ENCODE data around the gene GPR142. TPM values are rescaled to one million over a fixed set of nuclear protein-coding genes. Genes with fewer than 3 reads are reported as not detected.

The GPR142 gene
- total and polyA plus RNA-seq, 10 of the 15 experiments (the other 5 are each of a cell fraction or from before 2014, with no cell fraction given), result not detected

DNA sequence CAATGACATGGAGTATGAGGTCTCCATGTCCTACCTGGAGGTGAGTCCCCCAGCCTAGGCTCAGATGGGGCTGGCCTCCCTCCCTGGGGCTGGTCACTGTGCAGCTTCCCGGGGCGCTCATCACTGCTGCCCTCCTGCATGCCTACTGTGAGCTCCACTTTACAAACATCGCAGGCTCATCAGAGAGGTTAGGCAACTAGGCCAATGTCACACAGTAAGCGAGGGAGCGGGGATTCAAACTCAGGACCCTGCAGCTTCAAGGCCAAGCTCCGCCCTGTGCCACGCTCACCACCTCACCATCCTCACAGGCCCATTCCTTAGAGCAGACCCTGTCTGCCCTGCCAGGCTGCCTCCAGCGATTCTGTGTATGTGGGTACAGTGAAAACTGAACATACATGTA, 24.2 kb upstream of the GPR142 start:
- 25% methylated on average over 8 of the region's 8 CpGs for WGBS (ENCODE audit: insufficient coverage, insufficient replicate concordance, low lambda C conversion rate, missing lambda C conversion rate)
- no peak for ATAC-seq
- ChIA-PET SMC1A (ENCODE audit: uncharacterized antibody, unreplicated experiment) (no interaction called here), POLR2A (interaction anchor here (0.6 kb wide), 1 partner anchor 231 kb away, joined by 3 read pairs; no protein-coding TSS in a partner anchor), RAD21 (ENCODE audit: unreplicated experiment) (no interaction called here), CTCF (interaction anchor here (0.5 kb wide), 1 partner anchor 114 kb away, joined by 3 read pairs; no protein-coding TSS in a partner anchor)
- BruUV-seq (replicated peaks), result no TSS peak
- H3K9ac ChIP-seq (ENCODE audit: control insufficient read depth, insufficient read depth, low read length), result no peak overlapping the region
- no peak overlapping the region for H3K4me3 ChIP-seq
- H3K27ac ChIP-seq (ENCODE audit: control insufficient read depth, insufficient read depth), result no peak overlapping the region
- TF ChIP-seq NR2C2 (IDR thresholded peaks at IDR 0.05; ENCODE audit: borderline replicate concordance, control insufficient read depth, insufficient read length, low read depth) (no peak), IRF4 (IDR thresholded peaks at IDR 0.05; ENCODE audit: low read depth, low read length) (no peak), NFYB (IDR thresholded peaks at IDR 0.05; ENCODE audit: insufficient read depth, low read depth, low read length) (no peak), RCOR1 (conservative IDR thresholded peaks at IDR 0.05; ENCODE audit: low read depth, low read length) (no peak), ETV6 (conservative IDR thresholded peaks at IDR 0.05 in 1 of 2, IDR thresholded peaks at IDR 0.05 in 1 of 2; ENCODE audit: borderline replicate concordance in 1 of 2, low read depth in 1 of 2) (no peak), PKNOX1 (IDR thresholded peaks at IDR 0.05) (no peak), RAD21 (IDR thresholded peaks at IDR 0.05; ENCODE audit: insufficient read depth, low read depth, low read length) (no peak), TCF12 (IDR thresholded peaks at IDR 0.05; ENCODE audit: low read depth, low read length) (no peak), CHD1 (IDR thresholded peaks at IDR 0.05; ENCODE audit: low read depth, low read length) (no peak), SUZ12 (IDR thresholded peaks at IDR 0.05; ENCODE audit: unreplicated experiment) (no peak), POU2F2 (IDR thresholded peaks at IDR 0.05; ENCODE audit: borderline replicate concordance, low read depth, low read length) (no peak), TCF7 (IDR thresholded peaks at IDR 0.05; ENCODE audit: borderline replicate concordance) (no peak)
- TF ChIP-seq, protein P1, sequence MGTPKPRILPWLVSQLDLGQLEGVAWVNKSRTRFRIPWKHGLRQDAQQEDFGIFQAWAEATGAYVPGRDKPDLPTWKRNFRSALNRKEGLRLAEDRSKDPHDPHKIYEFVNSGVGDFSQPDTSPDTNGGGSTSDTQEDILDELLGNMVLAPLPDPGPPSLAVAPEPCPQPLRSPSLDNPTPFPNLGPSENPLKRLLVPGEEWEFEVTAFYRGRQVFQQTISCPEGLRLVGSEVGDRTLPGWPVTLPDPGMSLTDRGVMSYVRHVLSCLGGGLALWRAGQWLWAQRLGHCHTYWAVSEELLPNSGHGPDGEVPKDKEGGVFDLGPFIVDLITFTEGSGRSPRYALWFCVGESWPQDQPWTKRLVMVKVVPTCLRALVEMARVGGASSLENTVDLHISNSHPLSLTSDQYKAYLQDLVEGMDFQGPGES (IDR thresholded peaks at IDR 0.05), result no peak
- H3K36me3 ChIP-seq (ENCODE audit: control insufficient read depth in 2 of 2, insufficient read depth in 2 of 2, low read length in 1 of 2), result no peaks in the 10 kb centered on the region
- in situ Hi-C loops (cut with MboI) (no loop called here), intact Hi-C loops (cut with micrococcal nuclease; ENCODE audit: unreplicated experiment) (no loop called here)
- no peaks in the 10 kb centered on the region; a peak in 2 of 4 replicates for H3K27me3 ChIP-seq (replicated peaks in 1 of 2; ENCODE audit: control insufficient read depth in 2 of 2, insufficient read depth in 2 of 2, low read length in 1 of 2)
- FAIRE-seq, result no peak
- no peaks in the 10 kb centered on the region for H3K9me3 ChIP-seq (replicated peaks; ENCODE audit: control insufficient read depth, insufficient read depth, low read length)
- no peak overlapping the region for H3K4me2 ChIP-seq (ENCODE audit: control insufficient read depth, insufficient read depth)
- no peaks in the 10 kb centered on the region for H4K20me1 ChIP-seq (ENCODE audit: control insufficient read depth, insufficient read depth)
- no peaks in the 10 kb centered on the region for H3K4me1 ChIP-seq (ENCODE audit: control insufficient read depth, insufficient read depth, low read length)
- DNase-seq (ENCODE audit: low read depth, low spot score), result no peak
- no peak overlapping the region for H2AFZ ChIP-seq (ENCODE audit: control insufficient read depth, low read depth, low read length)
- H3K79me2 ChIP-seq (ENCODE audit: control insufficient read depth, insufficient read depth, low read length), result no peaks in the 10 kb centered on the region

Data from GM12878 (cell line).